Measurements from ENCODE around the gene NKD2. TPM values are rescaled to one million over a fixed set of nuclear protein-coding genes. Genes with fewer than 3 reads are reported as not detected.

The NKD2 gene, protein sequence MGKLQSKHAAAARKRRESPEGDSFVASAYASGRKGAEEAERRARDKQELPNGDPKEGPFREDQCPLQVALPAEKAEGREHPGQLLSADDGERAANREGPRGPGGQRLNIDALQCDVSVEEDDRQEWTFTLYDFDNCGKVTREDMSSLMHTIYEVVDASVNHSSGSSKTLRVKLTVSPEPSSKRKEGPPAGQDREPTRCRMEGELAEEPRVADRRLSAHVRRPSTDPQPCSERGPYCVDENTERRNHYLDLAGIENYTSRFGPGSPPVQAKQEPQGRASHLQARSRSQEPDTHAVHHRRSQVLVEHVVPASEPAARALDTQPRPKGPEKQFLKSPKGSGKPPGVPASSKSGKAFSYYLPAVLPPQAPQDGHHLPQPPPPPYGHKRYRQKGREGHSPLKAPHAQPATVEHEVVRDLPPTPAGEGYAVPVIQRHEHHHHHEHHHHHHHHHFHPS
- 15.5 to 19.9 TPM (median 18.5 TPM) in 5 replicates for total RNA-seq (2022; extraction: Qiagen RNA extraction; ENCODE audit: low read depth)

DNA sequence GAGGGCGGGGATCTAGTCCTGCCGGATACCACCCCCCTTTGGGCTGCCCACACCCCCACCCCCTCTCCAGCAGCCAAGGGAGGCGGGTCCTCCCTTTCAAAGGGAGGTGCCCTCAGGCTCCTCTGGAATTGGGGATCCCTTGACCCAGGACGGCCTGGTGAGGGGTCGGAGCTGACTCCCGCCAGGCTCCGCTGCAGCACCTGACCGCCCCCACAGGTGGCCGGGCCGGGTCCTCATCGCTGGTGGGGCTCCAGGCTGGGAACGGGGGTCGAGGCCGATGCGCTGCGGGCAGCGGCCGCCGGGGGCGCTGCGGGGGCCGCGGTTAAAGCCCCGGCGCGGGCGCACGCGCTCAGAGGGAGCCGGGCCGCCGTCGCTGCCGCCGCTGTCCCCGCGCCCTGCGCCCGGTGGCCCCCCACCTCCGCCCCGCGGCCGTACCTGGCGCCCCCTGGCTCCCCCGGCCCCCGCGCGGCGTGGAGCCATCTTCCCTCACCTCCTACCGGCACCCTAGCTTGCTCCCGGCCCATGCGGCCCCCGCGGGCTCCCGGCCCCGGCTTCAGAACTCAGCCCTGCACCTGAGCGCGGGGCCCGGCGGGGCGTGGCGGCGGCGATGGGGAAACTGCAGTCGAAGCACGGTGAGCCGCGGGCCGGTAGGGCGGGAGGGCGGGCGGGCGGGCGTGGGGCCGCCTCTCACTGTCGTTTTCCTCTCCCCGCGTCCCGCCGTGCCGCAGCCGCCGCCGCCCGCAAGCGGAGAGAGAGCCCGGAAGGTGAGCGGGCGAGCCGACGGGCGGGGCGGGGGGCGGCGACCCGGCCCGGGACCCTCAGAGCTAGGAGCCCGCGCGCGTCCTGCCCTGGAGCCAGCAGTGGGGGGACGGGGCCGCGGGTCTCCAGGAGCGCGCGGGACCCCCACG lies at the start of gene NKD2:
NKD2 (plus strand) TSS at position 352 of the 908 bp plus-strand sequence; CDS start at position 608, 256 bp downstream.

Other genes starting within 250 kb of the NKD2 start
- 1.0 to 1.6 TPM (median 1.3 TPM) in 5 replicates for gene ZDHHC11B, start 224.1 kb upstream of the NKD2 start, total RNA-seq (2022; extraction: Qiagen RNA extraction; ENCODE audit: low read depth)
- 12.3 to 21.6 TPM (median 17.7 TPM) in 5 replicates for gene ZDHHC11, start 157.8 kb upstream of the NKD2 start, total RNA-seq (2022; extraction: Qiagen RNA extraction; ENCODE audit: low read depth)
- 33.9 to 43.3 TPM (median 40.3 TPM) in 5 replicates for gene BRD9, start 116.0 kb upstream of the NKD2 start, total RNA-seq (2022; extraction: Qiagen RNA extraction; ENCODE audit: low read depth)
- 63.4 to 76.4 TPM (median 71.0 TPM) in 5 replicates for gene TRIP13, start 115.9 kb upstream of the NKD2 start, total RNA-seq (2022; extraction: Qiagen RNA extraction; ENCODE audit: low read depth)
- 22.5 to 31.0 TPM (median 30.2 TPM) in 5 replicates for gene SLC12A7, start 103.3 kb downstream of the NKD2 start, total RNA-seq (2022; extraction: Qiagen RNA extraction; ENCODE audit: low read depth)
- 0.07 to 0.13 TPM (median 0.10 TPM) in 5 replicates for gene SLC6A19, start 192.8 kb downstream of the NKD2 start, total RNA-seq (2022; extraction: Qiagen RNA extraction; ENCODE audit: low read depth)
- gene SLC6A18, start 216.6 kb downstream of the NKD2 start, total RNA-seq (2022; extraction: Qiagen RNA extraction; ENCODE audit: low read depth): not detected in 5 replicates

Data from A549 treated with GW870086 at 1 μM for 4 hours (cell line).